GM12878 (cell line): Measurements from ENCODE around the gene RASSF8. TPM values are rescaled to one million over a fixed set of nuclear protein-coding genes. Genes with fewer than 3 reads are reported as not detected.

Source experiments
- ATAC-seq: fragments of 200-7000 bp; cut with Tn5 transposase; 3 replicates; pipeline ENCODE4 v1.9.1; 2020; ENCODE audit warnings: mild to moderate bottlenecking, moderate library complexity
- BruUV-seq: library from RNA; stranded (reverse); fragments of 400-500 nt; replicated peaks from 2 replicates; lab custom pipeline; 2021; lab: Mats Ljungman, UMichigan
- CTCF ChIA-PET: fragments of 300-600 bp; sonication (Branson Sonifier 250); formaldehyde crosslinking; extraction: SDS; loops from one replicate; lab custom pipeline; 2021; ENCODE audit warnings: inconsistent platforms; lab: Yijun Ruan, JAX
- POLR2A ChIA-PET: fragments of 350-600 bp; formaldehyde crosslinking; extraction: SDS; loops from one replicate; lab custom pipeline; 2021; ENCODE audit warnings: inconsistent platforms; lab: Charles Lee
- RAD21 ChIA-PET: fragments of 300-600 bp; sonication (Branson Sonifier 250); formaldehyde crosslinking; loops from one replicate; lab custom pipeline; 2023; ENCODE audit warnings: antibody characterized with exemption; ENCODE audit not compliant: unreplicated experiment; lab: Charles Lee
- SMC1A ChIA-PET: fragments of 300-600 bp; sonication (Branson Sonifier 250); formaldehyde crosslinking; loops from one replicate; lab custom pipeline; 2023; ENCODE audit not compliant: unreplicated experiment, uncharacterized antibody; lab: Charles Lee
- DNase-seq: peaks from one replicate; pipeline ENCODE4 v3.0.0-alpha.2; 2011; ENCODE audit warnings: low read depth, low spot score
- FAIRE-seq: peaks from 3 replicates; lab custom pipeline; 2011; peaks lifted over from hg19 to GRCh38; lab: Jason Lieb, UNC
- H2AFZ ChIP-seq: 2 replicates; pipeline ENCODE4 v1.6.0; 2011; ENCODE audit warnings: low read depth, low read length, control low read depth; ENCODE audit not compliant: control insufficient read depth
- H3K27ac ChIP-seq: 2 replicates; pipeline ENCODE4 v1.5.1; 2011; ENCODE audit warnings: control low read depth; ENCODE audit not compliant: control insufficient read depth, insufficient read depth
- H3K27me3 ChIP-seq, 2 experiments: replicated peaks in 1 of 2; 2 replicates each; pipeline versions ENCODE4 v1.6.0 to v1.6.1; 2011; ENCODE audit warnings: low read length in 1 of 2; ENCODE audit not compliant: control insufficient read depth in 2 of 2, insufficient read depth in 2 of 2
- H3K36me3 ChIP-seq, 2 experiments: 2 replicates each; pipeline ENCODE4 v1.5.1; 2011; ENCODE audit warnings: low read length in 1 of 2; ENCODE audit not compliant: control insufficient read depth in 2 of 2, insufficient read depth in 2 of 2
- H3K4me1 ChIP-seq: 2 replicates; pipeline ENCODE4 v1.6.1; 2011; ENCODE audit warnings: mild to moderate bottlenecking, low read length, moderate library complexity, mixed read lengths; ENCODE audit not compliant: control insufficient read depth, insufficient read depth
- H3K4me2 ChIP-seq: 2 replicates; pipeline ENCODE4 v1.6.0; 2011; ENCODE audit warnings: control low read depth; ENCODE audit not compliant: control insufficient read depth, insufficient read depth
- H3K4me3 ChIP-seq: fragments of 200-600 bp; sonication (generic); 2 replicates; pipeline ENCODE4 v1.5.1; 2016
- H3K79me2 ChIP-seq: 2 replicates; pipeline ENCODE4 v1.6.0; 2011; ENCODE audit warnings: low read length; ENCODE audit not compliant: control insufficient read depth, insufficient read depth
- H3K9ac ChIP-seq: 2 replicates; pipeline ENCODE4 v1.8.0; 2011; ENCODE audit warnings: low read length, control low read depth, mixed read lengths; ENCODE audit not compliant: control insufficient read depth, insufficient read depth
- H3K9me3 ChIP-seq: replicated peaks from 3 replicates; pipeline ENCODE4 v1.5.1; 2011; ENCODE audit warnings: mild to moderate bottlenecking, low read length; ENCODE audit not compliant: control insufficient read depth, insufficient read depth
- H4K20me1 ChIP-seq: 2 replicates; pipeline ENCODE4 v1.6.0; 2011; ENCODE audit not compliant: control insufficient read depth, insufficient read depth
- CREB1 ChIP-seq: IDR thresholded peaks from 2 replicates; pipeline ENCODE4 v1.6.1; 2012; ENCODE audit warnings: low read depth, mild to moderate bottlenecking, inconsistent platforms
- CREM ChIP-seq: IDR thresholded peaks from 2 replicates; pipeline ENCODE4 v1.6.1; 2014; ENCODE audit warnings: antibody characterized with exemption, low read depth
- E2F8 ChIP-seq: fragments of 450-650 bp; IDR thresholded peaks from 2 replicates; pipeline ENCODE4 v1.6.1; 2018; ENCODE audit warnings: mild to moderate bottlenecking, low read depth, moderate library complexity; ENCODE audit not compliant: partially characterized antibody
- E4F1 ChIP-seq: fragments of 450-650 bp; IDR thresholded peaks from 2 replicates; pipeline ENCODE4 v1.6.1; 2018; ENCODE audit warnings: borderline replicate concordance, mild to moderate bottlenecking; ENCODE audit not compliant: partially characterized antibody
- EGR1 ChIP-seq, 2 experiments: IDR thresholded peaks; 1 replicate in 1 of 2; 2 replicates in 1 of 2; pipeline ENCODE4 v1.6.1; 2011 to 2012; ENCODE audit warnings: low read depth in 2 of 2, low read length in 2 of 2, borderline replicate concordance in 1 of 2, mild to moderate bottlenecking in 1 of 2, moderate library complexity in 1 of 2
- HDGF ChIP-seq: fragments of 450-650 bp; IDR thresholded peaks from 2 replicates; pipeline ENCODE4 v1.6.1; 2016; ENCODE audit warnings: antibody characterized with exemption
- POU2F2 ChIP-seq: IDR thresholded peaks from 3 replicates; pipeline ENCODE4 v1.6.1; 2011; ENCODE audit warnings: low read depth, mild to moderate bottlenecking, low read length, borderline replicate concordance
- SREBF2 ChIP-seq: IDR thresholded peaks from 2 replicates; pipeline ENCODE4 v1.6.1; 2012; ENCODE audit warnings: mild to moderate bottlenecking, low read length
- ZBTB4 ChIP-seq: fragments of 450-650 bp; formaldehyde crosslinking; IDR thresholded peaks from 2 replicates; pipeline ENCODE4 v1.4.0; 2022; ENCODE audit warnings: mild to moderate bottlenecking, moderate library complexity
- WGBS: methylation state at CpG from one replicate; pipeline ENCODE4 v1.1.6; 2016; ENCODE audit warnings: low lambda C conversion rate; ENCODE audit not compliant: insufficient replicate concordance, insufficient coverage; ENCODE audit errors: missing lambda C conversion rate; 5-methylcytosine and 5-hydroxymethylcytosine counted together
- in situ Hi-C: fragments of 300-500 bp; cut with MboI; formaldehyde crosslinking; loops from 9 replicates; pipeline ENCODE4 v1.14.3; 2018; ENCODE audit warnings: mixed read lengths
- intact Hi-C: fragments of 100-400 bp; cut with micrococcal nuclease; formaldehyde crosslinking; loops from one replicate; pipeline ENCODE4 v1.14.2; 2022; ENCODE audit not compliant: unreplicated experiment
- polyA plus RNA-seq, 11 experiments: library from polyadenylated mRNA; depleted of rRNA in 4 of 11; unstranded in 6 of 11; stranded (reverse) in 5 of 11; fragments of >200 nt; fragmentation: Nextera tagmentation in 4 of 11; fragmentation: Illumina TruSeq in 1 of 11; extraction: Ambion mirVana in 4 of 11; extraction: Trizol in 1 of 11; gene quantifications; 1 replicate in 1 of 11; 2 replicates in 10 of 11; pipeline versions ENCODE4 v1.2.1 to v1.2.3, GENCODE V29; 2011 to 2016; ENCODE audit warnings: inconsistent platforms in 2 of 11, missing spikeins in 2 of 11, low read depth in 1 of 11
- total RNA-seq, 4 experiments: library from RNA; depleted of rRNA in 3 of 4; stranded (reverse); fragments of >200 nt in 3 of 4; fragmentation: Illumina TruSeq in 1 of 4; extraction: Trizol in 1 of 4; gene quantifications; 2 replicates each; pipeline versions ENCODE4 v1.2.1 to v1.2.3, GENCODE V29; 2013 to 2021

The RASSF8 gene
- total and polyA plus RNA-seq, 10 of the 15 experiments (the other 5 are each of a cell fraction or from before 2014, with no cell fraction given) = 0.06 to 0.18 (median 0.08) TPM; not detected in 6

- intact Hi-C loops (no loop called here), in situ Hi-C loops (no loop called here)
- Histone ChIP-seq H3K27ac (no peak overlapping the region), H4K20me1 (no peaks in the 10 kb centered on the region; the same call in 1 of the 2 replicates), H3K9ac (no peak overlapping the region), H3K79me2 (no peaks in the 10 kb centered on the region), H3K9me3 (no peaks in the 10 kb centered on the region), H3K27me3 (no peaks in the 10 kb centered on the region), H3K4me2 (no peak overlapping the region), H3K4me3 (no peak overlapping the region), H3K36me3 (no peaks in the 10 kb centered on the region), H3K4me1 (no peaks in the 10 kb centered on the region), H2AFZ (no peak overlapping the region)
- FAIRE-seq (no peak), DNase-seq (no peak), ATAC-seq (no peak)
- BruUV-seq = no TSS peak
- ChIA-PET POLR2A (no interaction called here), RAD21 (no interaction called here), SMC1A (no interaction called here), CTCF (interaction anchor here (1.2 kb wide), 1 partner anchor 42 kb away, joined by 3 read pairs; no protein-coding TSS in a partner anchor)
- no peak for TF ChIP-seq E4F1
- no peak for TF ChIP-seq CREM
Observed at GRCh38 chr12:25986180-25986579, 27.7 kb downstream of the RASSF8 start.

GRCh38 chr12:25988505-25988904, 30.0 kb downstream of the RASSF8 start:
- Histone ChIP-seq H3K27ac (no peak overlapping the region), H3K36me3 (no peaks in the 10 kb centered on the region), H3K9ac (no peak overlapping the region), H3K9me3 (no peaks in the 10 kb centered on the region), H4K20me1 (no peaks in the 10 kb centered on the region; the same call in 1 of the 2 replicates), H3K4me2 (no peak overlapping the region), H3K27me3 (no peaks in the 10 kb centered on the region), H2AFZ (no peak overlapping the region), H3K79me2 (no peaks in the 10 kb centered on the region), H3K4me1 (no peaks in the 10 kb centered on the region), H3K4me3 (no peak overlapping the region)
- ATAC-seq (no peak), DNase-seq (no peak), FAIRE-seq (no peak)
- WGBS = 50% methylated on average over 2 of the region's 2 CpGs
- intact Hi-C loops = no loop called here
- ChIA-PET SMC1A (interaction anchor here (1.6 kb wide), 1 partner anchor 21 kb away, joined by 3 read pairs; no protein-coding TSS in a partner anchor), CTCF (no interaction called here), POLR2A (no interaction called here), RAD21 (no interaction called here)
- no TSS peak for BruUV-seq
- in situ Hi-C loops = no loop called here
- TF ChIP-seq CREM (no peak), CREB1 (no peak), POU2F2 (no peak), HDGF (no peak), ZBTB4 (CRISPR knock-in tag) (no peak), EGR1 (IDR thresholded peaks at IDR 0.05; ENCODE audit: borderline replicate concordance in 1 of 2, low read depth in 2 of 2, low read length in 2 of 2) (no peak), SREBF2 (no peak), E2F8 (no peak)
